ENCODE measurements around the gene TLR8.

The TLR8 gene

DNA sequence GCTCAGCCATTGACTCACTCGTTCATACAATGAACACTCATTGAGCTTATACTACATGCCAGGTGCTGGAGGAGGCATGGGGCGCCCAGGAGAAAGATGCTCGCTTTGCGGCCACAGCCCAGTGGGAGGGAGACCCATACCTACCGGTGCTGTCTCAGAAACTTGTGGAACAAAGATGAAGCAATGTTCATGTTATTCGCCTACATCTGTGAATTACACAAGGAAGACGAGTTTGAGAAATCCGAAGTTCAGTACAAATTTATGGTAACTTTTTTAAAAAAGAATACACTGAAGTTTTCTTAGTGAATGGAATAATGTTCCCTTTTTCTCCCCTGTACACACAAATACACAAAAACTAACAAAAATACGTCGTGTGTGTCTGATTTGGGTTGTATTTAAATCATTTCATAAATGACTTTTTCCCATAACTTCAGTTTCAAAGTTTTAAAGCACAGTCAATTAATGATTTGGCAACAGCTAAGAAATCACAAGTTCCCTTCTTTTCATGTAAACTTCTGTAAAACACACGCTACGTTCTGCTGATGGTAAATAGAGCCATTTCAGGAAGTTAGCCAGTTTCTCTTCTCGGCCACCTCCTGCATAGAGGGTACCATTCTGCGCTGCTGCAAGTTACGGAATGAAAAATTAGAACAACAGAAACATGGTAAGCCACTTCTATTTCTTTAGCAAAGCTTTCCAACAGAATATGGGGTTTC is at the start of gene TLR8:
TLR8 (plus strand) TSS at position 575 of the 716 bp plus-strand sequence; CDS start at position 662, 87 bp downstream.
- no peak for DNase-seq

DNA sequence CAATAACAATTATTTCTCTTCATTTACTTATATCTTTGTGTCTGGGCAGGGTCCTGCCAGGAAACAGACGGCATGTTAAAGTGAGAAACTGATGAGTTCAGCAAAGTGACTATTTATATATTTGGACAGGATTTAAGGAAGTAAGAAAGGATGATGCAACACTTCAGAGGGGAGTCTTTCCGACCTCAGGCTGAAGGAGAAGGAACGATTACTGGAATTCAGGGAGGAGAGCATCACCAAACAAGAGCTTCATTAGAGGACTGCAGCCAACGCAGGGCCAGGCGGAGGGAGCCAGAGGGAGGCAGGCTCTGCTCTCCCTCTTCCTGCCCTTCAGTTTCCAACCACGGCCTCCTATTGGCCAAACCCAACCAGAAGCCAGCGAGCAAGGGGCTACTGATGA is 41.1 kb upstream of the TLR8 start:
- DNase-seq, result no peak

DNA sequence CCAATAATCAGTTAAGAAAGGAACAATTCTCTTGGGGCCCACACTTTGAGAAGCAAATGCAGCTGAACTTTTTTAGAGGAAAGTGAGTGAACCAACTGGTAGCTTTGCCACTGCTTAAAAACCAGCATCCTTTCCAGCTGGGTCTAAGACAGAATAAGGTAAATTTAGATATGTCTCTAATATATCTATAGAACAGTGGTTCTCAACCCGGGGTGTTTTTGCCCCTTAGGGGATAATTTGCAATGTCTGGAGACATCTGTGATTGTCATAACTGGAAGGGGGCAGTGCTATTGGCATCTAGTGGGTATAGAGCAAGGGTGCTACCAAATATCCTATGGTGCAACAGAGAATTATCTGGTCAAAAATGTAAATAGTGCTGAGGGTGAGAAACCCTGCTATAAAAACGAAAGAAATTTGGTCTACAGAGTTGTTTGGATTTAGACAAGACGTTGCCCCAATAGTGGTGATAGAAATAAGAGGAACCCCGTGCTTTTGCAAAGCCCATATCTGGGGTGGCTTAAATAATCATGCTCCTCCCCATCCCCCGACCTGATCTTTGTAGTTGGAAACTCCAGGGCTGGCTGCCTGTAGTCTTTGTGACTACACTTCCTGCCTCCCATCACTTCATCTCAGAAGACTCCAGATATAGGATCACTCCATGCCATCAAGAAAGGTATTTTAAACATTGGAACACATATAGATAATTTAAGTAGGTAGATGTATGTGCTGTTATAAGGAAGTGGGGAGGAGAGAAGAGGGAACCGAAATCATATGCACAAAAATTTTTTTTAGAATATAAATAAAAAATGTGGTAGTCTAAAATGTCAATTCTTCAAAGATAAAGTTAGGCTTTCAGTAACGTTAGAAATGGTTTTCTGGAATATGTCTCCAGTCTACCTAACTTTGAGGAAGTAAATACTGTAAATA is 39.7 kb upstream of the TLR8 start, which contains the start of gene TLR7:
TLR7 (plus strand) TSS at position 622 of the 927 bp plus-strand sequence. CDS start 507 bp downstream, outside the sequence.
- no peak for DNase-seq

GRCh38 chrX:12867685-12868084 is 38.7 kb upstream of the TLR8 start:
- DNase-seq, result no peak

- no peak for DNase-seq
Measured at GRCh38 chrX:12868747-12869146, 37.7 kb upstream of the TLR8 start.

- no peak for DNase-seq
Measured at GRCh38 chrX:12871257-12871656, 35.2 kb upstream of the TLR8 start.

GRCh38 chrX:12872741-12873140 is 33.7 kb upstream of the TLR8 start:
- no peak for DNase-seq

GRCh38 chrX:12874581-12874980 is 31.8 kb upstream of the TLR8 start:
- DNase-seq, result no peak

GRCh38 chrX:12877386-12877785 is 29.0 kb upstream of the TLR8 start:
- no peak for DNase-seq

DNA sequence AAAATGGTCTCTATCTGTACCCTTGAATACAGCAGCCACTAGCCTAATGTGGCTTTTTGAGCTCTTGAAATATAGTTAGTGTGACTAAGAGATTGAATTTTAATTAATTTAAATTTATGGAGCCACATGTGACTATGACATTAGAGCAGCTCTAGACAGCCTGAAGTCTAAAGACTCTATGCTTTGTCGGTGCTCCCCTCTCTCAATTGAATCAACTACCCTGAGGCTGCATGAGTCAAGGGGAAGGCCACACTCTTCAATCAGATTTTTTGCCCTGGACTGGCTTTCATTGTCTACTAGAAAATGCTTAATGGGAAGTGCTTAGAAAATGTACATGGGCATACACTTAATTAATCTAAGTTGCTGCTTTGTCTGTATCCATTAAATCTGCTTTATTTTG is 27.9 kb upstream of the TLR8 start:
- no peak for DNase-seq

DNA sequence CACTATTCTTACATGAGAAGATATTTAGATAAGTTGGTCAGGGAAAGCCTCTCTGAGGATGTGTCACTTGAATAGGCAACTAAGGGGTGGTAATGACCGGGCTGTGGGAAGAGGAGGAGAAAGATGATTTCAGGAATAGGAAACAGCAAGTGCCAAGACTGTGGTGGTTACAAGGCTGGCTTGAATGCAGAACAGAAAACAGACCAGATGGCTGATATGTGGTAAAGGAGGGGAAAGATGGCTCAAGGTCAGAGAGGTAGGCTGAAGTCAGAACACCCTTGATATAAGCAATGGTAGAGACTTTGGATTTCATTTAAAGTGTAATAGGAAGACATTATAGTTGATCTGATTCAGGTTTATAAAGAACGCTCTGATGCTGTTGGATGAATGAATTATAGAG is 24.5 kb upstream of the TLR8 start:
- no peak for DNase-seq

- DNase-seq, result peak; percentile 34
Measured at GRCh38 chrX:12885508-12885907, 20.9 kb upstream of the TLR8 start.

- DNase-seq, result no peak
Measured at GRCh38 chrX:12886545-12886944, 19.9 kb upstream of the TLR8 start.

DNA sequence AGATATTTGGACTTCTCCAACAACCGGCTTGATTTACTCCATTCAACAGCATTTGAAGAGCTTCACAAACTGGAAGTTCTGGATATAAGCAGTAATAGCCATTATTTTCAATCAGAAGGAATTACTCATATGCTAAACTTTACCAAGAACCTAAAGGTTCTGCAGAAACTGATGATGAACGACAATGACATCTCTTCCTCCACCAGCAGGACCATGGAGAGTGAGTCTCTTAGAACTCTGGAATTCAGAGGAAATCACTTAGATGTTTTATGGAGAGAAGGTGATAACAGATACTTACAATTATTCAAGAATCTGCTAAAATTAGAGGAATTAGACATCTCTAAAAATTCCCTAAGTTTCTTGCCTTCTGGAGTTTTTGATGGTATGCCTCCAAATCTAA is 19.3 kb upstream of the TLR8 start:
- DNase-seq, result no peak

DNA sequence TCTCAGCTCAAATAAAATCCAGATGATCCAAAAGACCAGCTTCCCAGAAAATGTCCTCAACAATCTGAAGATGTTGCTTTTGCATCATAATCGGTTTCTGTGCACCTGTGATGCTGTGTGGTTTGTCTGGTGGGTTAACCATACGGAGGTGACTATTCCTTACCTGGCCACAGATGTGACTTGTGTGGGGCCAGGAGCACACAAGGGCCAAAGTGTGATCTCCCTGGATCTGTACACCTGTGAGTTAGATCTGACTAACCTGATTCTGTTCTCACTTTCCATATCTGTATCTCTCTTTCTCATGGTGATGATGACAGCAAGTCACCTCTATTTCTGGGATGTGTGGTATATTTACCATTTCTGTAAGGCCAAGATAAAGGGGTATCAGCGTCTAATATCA is 18.7 kb upstream of the TLR8 start:
- no peak for DNase-seq

DNA sequence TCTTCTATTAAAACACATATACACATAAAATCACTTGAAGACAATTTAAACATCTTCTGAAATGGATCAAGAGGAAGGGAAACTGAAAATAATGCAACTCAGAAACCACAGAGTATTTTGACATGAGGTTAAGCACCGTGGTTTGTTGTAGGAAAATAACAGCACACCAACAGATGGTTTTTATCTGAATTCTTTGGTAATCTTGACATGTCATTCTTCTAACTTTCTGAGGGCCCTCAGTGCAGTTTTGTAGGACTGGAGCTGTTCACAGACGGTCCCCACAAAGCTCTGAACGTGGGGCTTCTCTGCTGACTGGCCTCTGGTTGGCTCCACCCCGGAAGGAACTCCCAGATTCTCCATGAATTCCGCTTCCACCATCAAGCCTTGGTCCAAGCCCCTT is 16.0 kb upstream of the TLR8 start:
- DNase-seq, result peak; percentile 11

- DNase-seq, result no peak
Measured at GRCh38 chrX:12891171-12891570, 15.2 kb upstream of the TLR8 start.

DNA sequence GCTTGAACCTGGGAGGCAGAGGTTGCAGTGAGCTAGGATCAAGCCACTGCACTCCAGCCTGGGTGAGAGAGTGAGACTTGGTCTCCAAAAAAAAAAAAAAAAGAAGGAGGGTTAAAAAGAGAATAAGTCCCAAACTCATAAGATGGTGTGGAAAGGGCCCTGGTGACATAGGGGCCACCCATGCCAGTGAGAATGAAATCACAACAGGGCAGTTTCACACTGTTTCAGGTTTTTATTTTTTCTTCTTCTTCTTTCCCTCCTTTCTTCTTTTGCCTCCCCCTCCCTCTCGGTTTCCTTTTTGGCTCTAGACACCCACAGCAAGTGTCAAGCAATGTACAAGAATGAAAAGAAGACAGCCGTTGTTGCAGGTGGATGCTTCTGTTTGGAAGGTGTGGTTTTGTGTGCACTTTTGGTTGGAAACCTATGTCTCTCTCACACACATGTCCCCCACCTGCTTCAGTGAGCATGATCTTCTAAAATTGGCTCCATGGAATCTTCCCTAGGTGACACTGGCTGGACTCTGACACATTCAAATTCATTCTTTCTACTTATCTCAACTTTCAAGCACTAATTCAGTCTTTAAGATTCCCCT is 14.4 kb upstream of the TLR8 start:
- no peak for DNase-seq

GRCh38 chrX:12892716-12893115 is 13.7 kb upstream of the TLR8 start:
- DNase-seq, result no peak

- peak; percentile 49 for DNase-seq
Measured at GRCh38 chrX:12894074-12895030, 12.1 kb upstream of the TLR8 start.

GRCh38 chrX:12895866-12896265 is 10.6 kb upstream of the TLR8 start:
- peak; percentile 16 for DNase-seq

DNA sequence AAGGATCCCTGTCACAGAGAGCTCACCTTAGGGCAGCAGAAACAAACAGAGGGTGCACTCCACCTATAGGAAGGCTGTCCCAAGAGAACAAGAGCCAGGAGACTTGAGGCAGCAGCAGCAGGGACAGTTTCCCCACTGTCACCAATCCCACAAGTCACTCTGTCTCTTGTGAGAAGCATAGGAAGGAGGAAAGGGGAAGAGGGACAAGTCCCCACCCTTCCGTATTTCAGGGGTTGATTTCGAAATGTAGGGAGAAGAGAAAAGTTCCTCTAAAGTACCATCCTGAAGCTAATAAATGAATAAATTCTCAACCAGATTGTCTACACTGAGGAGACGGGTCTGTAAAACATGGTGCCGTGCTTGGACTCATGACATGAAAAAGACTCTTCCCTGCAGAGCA is 9.5 kb upstream of the TLR8 start:
- DNase-seq, result no peak

Data from fibroblast of upper back skin (primary cell).